ENCODE measurements around the gene APLP1.

Gene APLP1

GRCh38 chr19:35902870-35903475, 34.6 kb downstream of the APLP1 start:
- no peak for DNase-seq (ENCODE audit: low spot score)
- no peak for TF ChIP-seq CTCF (IDR thresholded peaks at IDR 0.05; ENCODE audit: extremely low read depth, missing control alignments)

- no peak for TF ChIP-seq CTCF (IDR thresholded peaks at IDR 0.05; ENCODE audit: extremely low read depth, missing control alignments)
Measured at GRCh38 chr19:35903550-35904179, 35.3 kb downstream of the APLP1 start.

GRCh38 chr19:35904311-35905068, 36.1 kb downstream of the APLP1 start:
- DNase-seq (ENCODE audit: low spot score): no peak

More at GRCh38 chr19:35903550-35904179, 35.3 kb downstream of the APLP1 start:
- peak; percentile 74 for DNase-seq (ENCODE audit: low spot score)

GRCh38 chr19:35905178-35905727, 36.9 kb downstream of the APLP1 start:
- DNase-seq (ENCODE audit: low spot score): no peak
- TF ChIP-seq CTCF (IDR thresholded peaks at IDR 0.05; ENCODE audit: extremely low read depth, missing control alignments): no peak

More at GRCh38 chr19:35904311-35905068, 36.1 kb downstream of the APLP1 start:
- no peak for TF ChIP-seq CTCF (IDR thresholded peaks at IDR 0.05; ENCODE audit: extremely low read depth, missing control alignments)

GRCh38 chr19:35907377-35907745, 39.0 kb downstream of the APLP1 start:
- TF ChIP-seq CTCF (IDR thresholded peaks at IDR 0.05; ENCODE audit: extremely low read depth, missing control alignments): no peak
- no peak for DNase-seq (ENCODE audit: low spot score)

GRCh38 chr19:35908010-35908441, 39.7 kb downstream of the APLP1 start, which contains the start of gene TYROBP:
TSS of gene TYROBP (minus strand) at chr19:35908295. CDS start at chr19:35908228, 67 bp downstream.
- peak; percentile 9 for DNase-seq (ENCODE audit: low spot score)
- TF ChIP-seq CTCF (IDR thresholded peaks at IDR 0.05; ENCODE audit: extremely low read depth, missing control alignments): no peak

Data from GM20000 (cell line).